ENCODE measurements around the gene TRAPPC11. TPM values are rescaled to one million over a fixed set of nuclear protein-coding genes. Genes with fewer than 3 reads are reported as not detected.

TRAPPC11 gene
- total RNA-seq, 1 donor from 2014 or later: 37.3 TPM

DNA sequence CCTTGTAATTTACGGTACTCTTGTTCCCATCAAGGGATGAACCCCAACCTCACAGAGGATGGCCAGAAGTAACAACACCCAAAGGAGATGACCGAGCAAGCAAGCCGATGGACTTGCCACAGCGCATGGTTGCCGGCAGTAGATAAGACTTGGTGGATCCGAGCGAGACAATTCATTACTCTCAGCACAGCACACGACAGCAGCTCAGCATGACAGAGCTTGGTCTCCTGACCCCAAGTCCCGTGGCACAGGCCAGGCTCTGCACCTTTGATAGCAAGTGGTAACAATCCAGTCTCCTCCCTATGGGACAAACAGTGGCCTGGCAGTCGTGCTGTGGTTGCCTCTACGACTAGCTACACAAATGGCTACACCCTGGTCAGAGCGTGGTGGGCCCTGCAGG, 26.4 kb upstream of the TRAPPC11 start:
- H3K4me1 Mint-ChIP-seq (ENCODE audit: unreplicated experiment): peaks cover 33% of the 10 kb centered on the region
- H3K27ac Mint-ChIP-seq (ENCODE audit: unreplicated experiment): no peak overlapping the region
- H3K36me3 Mint-ChIP-seq (ENCODE audit: unreplicated experiment): no peaks in the 10 kb centered on the region
- H3K9me3 Mint-ChIP-seq (ENCODE audit: unreplicated experiment): no peaks in the 10 kb centered on the region
- no peaks in the 10 kb centered on the region for H3K27me3 Mint-ChIP-seq (ENCODE audit: unreplicated experiment)
- H3K4me3 Mint-ChIP-seq (ENCODE audit: unreplicated experiment): no peak overlapping the region
- TF ChIP-seq, protein P1, sequence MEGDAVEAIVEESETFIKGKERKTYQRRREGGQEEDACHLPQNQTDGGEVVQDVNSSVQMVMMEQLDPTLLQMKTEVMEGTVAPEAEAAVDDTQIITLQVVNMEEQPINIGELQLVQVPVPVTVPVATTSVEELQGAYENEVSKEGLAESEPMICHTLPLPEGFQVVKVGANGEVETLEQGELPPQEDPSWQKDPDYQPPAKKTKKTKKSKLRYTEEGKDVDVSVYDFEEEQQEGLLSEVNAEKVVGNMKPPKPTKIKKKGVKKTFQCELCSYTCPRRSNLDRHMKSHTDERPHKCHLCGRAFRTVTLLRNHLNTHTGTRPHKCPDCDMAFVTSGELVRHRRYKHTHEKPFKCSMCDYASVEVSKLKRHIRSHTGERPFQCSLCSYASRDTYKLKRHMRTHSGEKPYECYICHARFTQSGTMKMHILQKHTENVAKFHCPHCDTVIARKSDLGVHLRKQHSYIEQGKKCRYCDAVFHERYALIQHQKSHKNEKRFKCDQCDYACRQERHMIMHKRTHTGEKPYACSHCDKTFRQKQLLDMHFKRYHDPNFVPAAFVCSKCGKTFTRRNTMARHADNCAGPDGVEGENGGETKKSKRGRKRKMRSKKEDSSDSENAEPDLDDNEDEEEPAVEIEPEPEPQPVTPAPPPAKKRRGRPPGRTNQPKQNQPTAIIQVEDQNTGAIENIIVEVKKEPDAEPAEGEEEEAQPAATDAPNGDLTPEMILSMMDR (IDR thresholded peaks at IDR 0.05): no peak
- no peak for DNase-seq (ENCODE audit: extremely low spot score, unreplicated experiment)

DNA sequence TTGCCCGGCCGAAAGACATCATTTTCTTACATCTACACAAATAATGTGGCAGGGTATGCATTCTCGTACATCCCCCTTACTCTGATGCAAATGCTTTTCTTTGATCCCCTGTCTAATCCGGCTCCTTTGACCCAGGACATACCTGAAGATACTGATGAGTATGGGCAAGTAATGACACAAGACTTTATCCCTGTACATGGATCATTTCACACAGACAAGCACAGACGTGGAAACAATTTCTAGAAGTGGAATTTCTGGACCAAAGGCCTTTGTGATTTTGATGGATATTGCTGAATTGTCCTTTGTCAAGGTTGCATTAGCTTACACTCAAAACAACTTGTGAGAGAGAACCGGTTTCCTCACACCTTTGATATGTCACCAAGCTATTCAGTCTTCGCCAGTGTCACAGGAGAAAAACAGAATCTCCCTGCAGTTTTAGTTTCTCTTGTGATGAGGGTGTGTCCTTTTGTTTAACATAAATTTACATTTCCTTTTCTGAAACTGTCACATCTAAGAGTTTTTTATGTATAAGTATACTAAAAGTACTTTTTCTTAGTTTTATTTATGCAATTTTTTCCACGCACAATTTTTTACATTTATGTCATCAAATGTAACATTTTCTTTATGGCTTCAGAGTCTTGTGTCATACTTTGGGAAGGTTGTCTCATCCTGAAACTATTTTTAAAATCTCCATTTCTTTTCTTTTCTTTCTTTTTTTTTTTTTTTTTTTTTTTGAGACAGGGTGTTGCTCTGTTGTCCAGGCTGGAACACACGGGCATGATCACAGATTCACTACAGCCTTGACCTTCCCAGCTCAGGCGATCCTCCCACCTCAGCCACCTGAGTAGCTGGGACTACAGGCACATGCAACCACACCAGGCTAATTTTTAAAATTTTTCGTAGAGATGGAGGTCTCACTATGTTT, 25.4 kb upstream of the TRAPPC11 start:
- H3K27ac Mint-ChIP-seq (ENCODE audit: unreplicated experiment): peak overlapping the region; percentile 76
- H3K4me3 Mint-ChIP-seq (ENCODE audit: unreplicated experiment): no peak overlapping the region
- no peaks in the 10 kb centered on the region for H3K27me3 Mint-ChIP-seq (ENCODE audit: unreplicated experiment)
- no peaks in the 10 kb centered on the region for H3K36me3 Mint-ChIP-seq (ENCODE audit: unreplicated experiment)
- TF ChIP-seq, protein P1 (IDR thresholded peaks at IDR 0.05): no peak
- no peaks in the 10 kb centered on the region for H3K9me3 Mint-ChIP-seq (ENCODE audit: unreplicated experiment)
- DNase-seq (ENCODE audit: extremely low spot score, unreplicated experiment): no peak
- H3K4me1 Mint-ChIP-seq (ENCODE audit: unreplicated experiment): peaks cover 41% of the 10 kb centered on the region

DNA sequence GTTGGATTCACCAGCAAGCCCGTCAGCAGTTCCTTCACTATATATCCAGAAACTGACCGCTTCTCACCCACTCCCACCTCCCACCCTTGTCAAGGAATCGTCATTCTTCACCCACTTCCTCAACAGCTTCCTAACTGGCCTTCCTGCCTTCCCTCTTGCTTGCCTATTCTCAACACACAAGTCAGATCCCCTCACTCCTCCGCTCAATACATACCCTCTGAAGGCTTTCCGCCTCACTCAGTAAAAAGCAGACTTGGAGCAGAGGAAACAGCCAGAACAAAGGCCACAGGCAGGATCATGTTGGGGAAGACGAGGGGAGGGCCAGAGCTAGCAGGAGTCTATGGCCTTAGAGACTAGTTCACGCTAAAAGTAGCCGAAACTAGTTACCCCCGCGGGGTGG, 23.8 kb upstream of the TRAPPC11 start:
- Mint-ChIP-seq H3K4me3 (ENCODE audit: unreplicated experiment) (no peak overlapping the region), H3K4me1 (ENCODE audit: unreplicated experiment) (peaks cover 51% of the 10 kb centered on the region)

DNA sequence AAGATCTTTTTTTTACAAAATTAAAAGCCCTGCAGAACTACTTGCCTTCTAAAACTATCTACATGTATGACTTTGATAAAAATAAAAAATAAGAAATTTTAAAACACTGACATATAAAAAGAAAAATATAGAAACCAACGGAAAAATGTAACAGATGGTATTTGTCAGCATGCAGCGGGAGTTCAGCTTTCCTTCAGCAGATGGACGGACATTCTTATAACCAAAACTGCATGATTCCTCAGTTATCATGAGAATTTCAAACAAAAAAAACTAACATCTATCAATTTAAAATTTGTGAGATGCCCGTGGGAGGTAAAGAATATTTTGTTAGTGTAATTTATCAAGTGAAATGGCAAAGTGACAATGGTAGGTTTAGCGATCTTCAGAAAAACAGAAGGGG, 23.4 kb upstream of the TRAPPC11 start:
- H3K9me3 Mint-ChIP-seq (ENCODE audit: unreplicated experiment): no peaks in the 10 kb centered on the region
- no peaks in the 10 kb centered on the region for H3K27me3 Mint-ChIP-seq (ENCODE audit: unreplicated experiment)
- TF ChIP-seq, protein P1 (IDR thresholded peaks at IDR 0.05): no peak
- H3K4me3 Mint-ChIP-seq (ENCODE audit: unreplicated experiment): no peak overlapping the region
- no peaks in the 10 kb centered on the region for H3K36me3 Mint-ChIP-seq (ENCODE audit: unreplicated experiment)
- DNase-seq (ENCODE audit: extremely low spot score, unreplicated experiment): no peak
- H3K27ac Mint-ChIP-seq (ENCODE audit: unreplicated experiment): peak overlapping the region; percentile 87
- H3K4me1 Mint-ChIP-seq (ENCODE audit: unreplicated experiment): peaks cover 51% of the 10 kb centered on the region

More for the DNA sequence above, 23.8 kb upstream of the TRAPPC11 start:
- Mint-ChIP-seq H3K27me3 (ENCODE audit: unreplicated experiment) (no peaks in the 10 kb centered on the region), H3K27ac (ENCODE audit: unreplicated experiment) (peak overlapping the region; percentile 87), H3K9me3 (ENCODE audit: unreplicated experiment) (no peaks in the 10 kb centered on the region), H3K36me3 (ENCODE audit: unreplicated experiment) (no peaks in the 10 kb centered on the region)
- no peak for DNase-seq (ENCODE audit: extremely low spot score, unreplicated experiment)
- TF ChIP-seq, protein P1 (IDR thresholded peaks at IDR 0.05): no peak

DNA sequence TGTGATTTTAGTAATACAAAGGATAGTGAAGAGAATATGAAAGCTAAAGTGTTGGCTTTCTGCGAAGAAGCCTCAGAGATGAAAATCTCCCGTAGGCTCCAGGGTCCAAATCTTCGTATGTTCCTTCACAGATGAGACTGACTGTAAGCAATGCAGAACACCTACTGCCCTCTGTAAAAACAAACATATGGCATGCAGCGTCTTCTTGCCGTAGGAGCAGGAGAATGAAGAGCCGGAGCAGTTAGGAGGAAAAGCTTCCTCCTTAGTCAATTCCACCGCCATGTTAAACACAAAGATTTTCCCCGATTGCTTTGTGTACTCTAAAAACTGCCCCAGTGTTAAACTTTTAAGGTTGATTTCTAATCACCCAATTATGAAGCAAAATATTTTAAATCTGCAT, 22.6 kb upstream of the TRAPPC11 start:
- Mint-ChIP-seq H3K27ac (ENCODE audit: unreplicated experiment) (peak overlapping the region; percentile 87), H3K4me1 (ENCODE audit: unreplicated experiment) (peaks cover 51% of the 10 kb centered on the region), H3K27me3 (ENCODE audit: unreplicated experiment) (no peaks in the 10 kb centered on the region), H3K36me3 (ENCODE audit: unreplicated experiment) (peaks cover 3% of the 10 kb centered on the region), H3K4me3 (ENCODE audit: unreplicated experiment) (peak overlapping the region; percentile 60), H3K9me3 (ENCODE audit: unreplicated experiment) (no peaks in the 10 kb centered on the region)
- TF ChIP-seq, protein P1 (IDR thresholded peaks at IDR 0.05): peak; percentile 35
- no peak for DNase-seq (ENCODE audit: extremely low spot score, unreplicated experiment)
